Ovary (tissue), 10 donors: ENCODE measurements around the gene RBM41. TPM values are rescaled to one million over a fixed set of nuclear protein-coding genes. Genes with fewer than 3 reads are reported as not detected.
A peak's percentile ranks its signal among the peaks of the same experiment; 100 is the strongest.
"Not testable (repeated sequence)": the region's sequence is repeated elsewhere in the genome, so short reads cannot be mapped to it uniquely, and the experiment has no call there.

Experiments
- DNase-seq, 5 donors: peaks; one replicate each; pipeline ENCODE4 v3.0.0-alpha.2; 2019 to 2020
- H3K27ac ChIP-seq, 2 donors: fragments of 200-600 bp; one replicate each; pipeline versions ENCODE4 v1.5.1 to v1.8.0; 2019 to 2022
- H3K27me3 ChIP-seq: fragments of 200-600 bp; one replicate; pipeline ENCODE4 v1.8.0; 2022
- H3K36me3 ChIP-seq: fragments of 200-600 bp; sonication (generic); one replicate; pipeline ENCODE4 v1.5.1; 2019
- H3K4me1 ChIP-seq: one replicate; pipeline ENCODE4 v1.8.1; 2013; ENCODE audit warnings: mild to moderate bottlenecking, moderate library complexity; ENCODE audit not compliant: insufficient read depth
- H3K4me3 ChIP-seq: fragments of 200-600 bp; sonication (generic); one replicate; pipeline ENCODE4 v1.5.1; 2017
- H3K9me3 ChIP-seq, 2 donors: fragments of 200-600 bp in 1 of 2; sonication (generic) in 1 of 2; one replicate each; pipeline versions ENCODE4 v1.5.1 to v1.8.1; 2013 to 2019; ENCODE audit warnings: mild to moderate bottlenecking in 1 of 2, moderate library complexity in 1 of 2
- CTCF ChIP-seq, 3 donors: fragments of 450-650 bp in 2 of 3; fragments of 200-600 bp in 1 of 3; IDR thresholded peaks; one replicate each; pipeline versions ENCODE4 v1.5.1 to v1.8.0; 2016 to 2022; ENCODE audit warnings: antibody characterized with exemption in 3 of 3, mild to moderate bottlenecking in 1 of 3
- EP300 ChIP-seq: sonication (generic); formaldehyde crosslinking; IDR thresholded peaks from one replicate; pipeline ENCODE4 v1.6.1; 2017; ENCODE audit warnings: antibody characterized with exemption
- POLR2A ChIP-seq: fragments of 450-650 bp; IDR thresholded peaks from one replicate; pipeline ENCODE4 v1.6.1; 2017; ENCODE audit warnings: antibody characterized with exemption, mild to moderate bottlenecking, moderate library complexity
- WGBS, 3 donors: extraction: QIAGEN DNeasy Blood & Tissue Kit in 1 of 3; methylation state at CpG; one replicate each; pipeline versions ENCODE4 v1.1.5 to v1.1.7; 2013 to 2017; 5-methylcytosine and 5-hydroxymethylcytosine counted together
- intact Hi-C, 4 donors: fragments of 100-400 bp; cut with DNase I; formaldehyde crosslinking; loops; one replicate each; pipeline versions ENCODE4 v1.11.0 to v1.15.1; 2022 to 2023
- long read RNA-seq, 3 donors: library from polyadenylated mRNA in 2 of 3; unstranded in 2 of 3; transcript quantifications; one replicate each; pipeline ENCODE4 v2.0.0 and lab custom pipeline, GENCODE V29; 2021 to 2026
- polyA plus RNA-seq, 2 donors: library from polyadenylated mRNA; stranded (reverse); fragments of 200-250 nt in 1 of 2; fragments of 350-450 nt in 1 of 2; fragmentation: Illumina TruSeq in 1 of 2; extraction: RNeasy Lipid Tissue Mini Kit (QIAGEN cat#74804) in 1 of 2; gene quantifications; one replicate each; pipeline ENCODE4 v1.2.3, GENCODE V29; 2013 to 2014
- total RNA-seq, 7 donors: library from RNA; depleted of rRNA in 2 of 7; stranded (reverse); fragments of >200 nt in 2 of 7; fragmentation: NEBNext Ultra II Directional in 3 of 7; extraction: Animal tissue kit (Norgen Biotek cat#: 25700) in 3 of 7; gene quantifications; one replicate each; pipeline versions ENCODE4 v1.1.0 to v1.2.4, GENCODE V29; 2016 to 2023
- donor health status: DM: no; HTN: no; CAD: no; lungs with moderate emphysema.
- donor health status: DM: no; HTN: no; CAD: no.
- donor health status: Bipolar disorder and iron deficiency.
- donor health status: DM: yes; HTN: yes; CAD: no.
- donor health status: DM: no; HTN: no; CAD: no.
- donor health status: DM: yes; HTN: yes; CAD: no.

Gene RBM41
- total RNA-seq (10 to 100 TPM; 10.8 to 13.6 (median 12.1) TPM), polyA plus RNA-seq (1 to 10 TPM; 5.4 to 7.5 TPM)
- long read RNA-seq, donor 1, partial matches to known transcripts: 14 of 29 reads
- long read RNA-seq, donor 1, other reads (novel, unspliced or antisense): 13 of 29 reads
- long read RNA-seq, donor 2: 0 reads
- long read RNA-seq, donor 3, partial matches to known transcripts: 1 of 5 reads
- long read RNA-seq, donor 3, other reads (novel, unspliced or antisense): 3 of 5 reads

- TF ChIP-seq POLR2A: no peak
- TF ChIP-seq EP300: no peak
- no peak for TF ChIP-seq CTCF (IDR thresholded peaks at IDR 0.05)
- H3K36me3 ChIP-seq: no peaks in the 10 kb centered on the region
- H3K27ac ChIP-seq: no peak within 1 kb of the TSS
- no peaks in the 10 kb centered on the region for H3K9me3 ChIP-seq
- intact Hi-C loops: no loop called here
- no peaks in the 10 kb centered on the region for H3K27me3 ChIP-seq
- H3K4me3 ChIP-seq: peak within 1 kb of the TSS; percentile 69
- peak; percentile 59 to 73 (median 67) for DNase-seq
- 24 to 33% (median 27%) methylated on average over 30 to 37 of the region's 37 CpGs for WGBS, 3 donors
- no peaks in the 10 kb centered on the region for H3K4me1 ChIP-seq
These were observed at the start of gene RBM41 for GRCh38 chrX:107118322-107119147. Gene RBM41 (minus strand): TSS chrX:107118822. CDS start chrX:107118773, 49 bp downstream.

- DNase-seq: no peak
- H3K4me1 ChIP-seq: no peaks in the 10 kb centered on the region
- H3K27me3 ChIP-seq: no peaks in the 10 kb centered on the region
- no peaks in the 10 kb centered on the region for H3K36me3 ChIP-seq
- H3K27ac ChIP-seq: no peak overlapping the region
- no peaks in the 10 kb centered on the region for H3K9me3 ChIP-seq
- intact Hi-C loops: no loop called here
- no peak overlapping the region for H3K4me3 ChIP-seq
- TF ChIP-seq CTCF (IDR thresholded peaks at IDR 0.05) (no peak), EP300 (no peak), POLR2A (no peak)
These were observed 49.6 kb upstream of the RBM41 start for GRCh38 chrX:107168257-107168656.

- Histone ChIP-seq H3K4me3 (no peak overlapping the region), H3K27ac (no peak overlapping the region), H3K36me3 (no peaks in the 10 kb centered on the region), H3K9me3 (no peaks in the 10 kb centered on the region), H3K27me3 (no peaks in the 10 kb centered on the region), H3K4me1 (no peaks in the 10 kb centered on the region)
- 74 to 85% (median 81%) methylated on average over 3 of the region's 3 CpGs for WGBS, 3 donors
- DNase-seq: no peak
- TF ChIP-seq POLR2A (no peak), CTCF (IDR thresholded peaks at IDR 0.05) (no peak), EP300 (no peak)
- intact Hi-C loops: no loop called here
These were observed 48.7 kb upstream of the RBM41 start for GRCh38 chrX:107167163-107167921.

- intact Hi-C loops, H3K27me3 ChIP-seq: not testable (repeated sequence)
These were observed 39.0 kb upstream of the RBM41 start for GRCh38 chrX:107157618-107158017.

GRCh38 chrX:107155621-107156430, 37.2 kb upstream of the RBM41 start:
- H3K4me1 ChIP-seq, H3K27ac ChIP-seq, H3K9me3 ChIP-seq, H3K4me3 ChIP-seq, DNase-seq, H3K27me3 ChIP-seq, H3K36me3 ChIP-seq, intact Hi-C loops: not testable (repeated sequence)
- WGBS, 3 donors: 39 to 61% (median 42%) methylated on average over 23 to 28 of the region's 32 CpGs

More at GRCh38 chrX:107157618-107158017, 39.0 kb upstream of the RBM41 start:
- H3K4me3 ChIP-seq, DNase-seq, H3K27ac ChIP-seq, H3K9me3 ChIP-seq, H3K36me3 ChIP-seq, H3K4me1 ChIP-seq: not testable (repeated sequence)
- 81 to 92% (median 92%) methylated on average over 2 to 4 of the region's 4 CpGs for WGBS, 3 donors
